GM23338 (cell line): Measurements from ENCODE around the gene MED12L. TPM values are rescaled to one million over a fixed set of nuclear protein-coding genes. Genes with fewer than 3 reads are reported as not detected.

Experiments used
- ATAC-seq: fragments of 200-7000 bp; cut with Tn5 transposase; 3 replicates; pipeline ENCODE4 v1.9.1; 2020
- DNase-seq: peaks from one replicate; pipeline ENCODE4 v3.0.0-alpha.2; 2015; ENCODE audit warnings: low spot score
- H2AFZ ChIP-seq: fragments of 200-600 bp; sonication (generic); 2 replicates; pipeline ENCODE4 v1.8.0; 2016; ENCODE audit warnings: antibody characterized with exemption, mild to moderate bottlenecking, moderate library complexity
- H3F3A ChIP-seq: fragments of 200-600 bp; sonication (generic); replicated peaks from 2 replicates; pipeline ENCODE4 v1.8.0; 2017; ENCODE audit warnings: antibody characterized with exemption, mixed run types, low read depth
- H3K27ac ChIP-seq: fragments of 200-600 bp; sonication (generic); 2 replicates; pipeline ENCODE4 v1.6.1; 2016; ENCODE audit warnings: low read depth
- H3K27me3 ChIP-seq: fragments of 200-600 bp; sonication (generic); 2 replicates; pipeline ENCODE4 v1.8.0; 2016; ENCODE audit warnings: mild to moderate bottlenecking, mixed run types, moderate library complexity; ENCODE audit not compliant: insufficient read depth
- H3K36me3 ChIP-seq: fragments of 200-600 bp; sonication (generic); 2 replicates; pipeline ENCODE4 v1.8.0; 2016; ENCODE audit warnings: mild to moderate bottlenecking; ENCODE audit not compliant: insufficient read depth
- H3K4me1 ChIP-seq: fragments of 200-600 bp; sonication (generic); 2 replicates; pipeline ENCODE4 v1.8.0; 2016; ENCODE audit warnings: mild to moderate bottlenecking, moderate library complexity; ENCODE audit not compliant: insufficient read depth
- H3K4me2 ChIP-seq: fragments of 200-600 bp; sonication (generic); 2 replicates; pipeline ENCODE4 v1.7.1; 2017; ENCODE audit warnings: mixed run types
- H3K4me3 ChIP-seq: fragments of 200-600 bp; sonication (generic); 2 replicates; pipeline ENCODE4 v1.6.1; 2016; ENCODE audit warnings: mixed run types
- H3K79me2 ChIP-seq: fragments of 200-600 bp; sonication (generic); replicated peaks from 2 replicates; pipeline ENCODE4 v1.8.0; 2017; ENCODE audit warnings: mild to moderate bottlenecking; ENCODE audit not compliant: insufficient read depth
- H3K9me2 ChIP-seq: fragments of 200-600 bp; sonication (generic); 2 replicates; pipeline ENCODE4 v1.8.0; 2017; ENCODE audit not compliant: insufficient read depth
- H4K20me1 ChIP-seq: fragments of 200-600 bp; sonication (generic); replicated peaks from 2 replicates; pipeline ENCODE4 v1.8.0; 2017; ENCODE audit warnings: mild to moderate bottlenecking; ENCODE audit not compliant: insufficient read depth
- H3K27ac Mint-ChIP-seq: 2 replicates; pipeline ENCODE4 v1.8.0; 2020; ENCODE audit warnings: inconsistent platforms, mild to moderate bottlenecking, moderate library complexity, mixed read lengths
- H3K27me3 Mint-ChIP-seq: 3 replicates; pipeline ENCODE4 v1.8.0; 2022; ENCODE audit warnings: low read depth, mild to moderate bottlenecking, moderate library complexity, mixed read lengths, inconsistent platforms; ENCODE audit not compliant: insufficient read depth, poor library complexity
- H3K36me3 Mint-ChIP-seq: 3 replicates; pipeline ENCODE4 v1.8.0; 2021; ENCODE audit warnings: low read depth, mild to moderate bottlenecking, inconsistent platforms, moderate library complexity, mixed read lengths
- H3K4me1 Mint-ChIP-seq: 3 replicates; pipeline ENCODE4 v1.8.0; 2020; ENCODE audit warnings: mild to moderate bottlenecking, inconsistent platforms, mixed read lengths
- H3K4me3 Mint-ChIP-seq: 3 replicates; pipeline ENCODE4 v1.8.0; 2021; ENCODE audit warnings: moderate library complexity, mild to moderate bottlenecking, inconsistent platforms, mixed read lengths
- H3K9me3 Mint-ChIP-seq: 3 replicates; pipeline ENCODE4 v1.8.0; 2020; ENCODE audit warnings: moderate library complexity, mild to moderate bottlenecking, inconsistent platforms, mixed read lengths
- CREB1 ChIP-seq: fragments of 250-450 bp; sonication (Bioruptor Pico); IDR thresholded peaks from 2 replicates; pipeline ENCODE4 v1.5.0; 2020; ENCODE audit warnings: low read depth, mild to moderate bottlenecking, moderate library complexity
- EZH2 ChIP-seq: fragments of 200-600 bp; sonication (generic); IDR thresholded peaks from one replicate; pipeline ENCODE4 v1.8.0; 2017; ENCODE audit warnings: antibody characterized with exemption, mild to moderate bottlenecking, low read depth; ENCODE audit not compliant: unreplicated experiment
- EZH2phosphoT487 ChIP-seq: fragments of 200-600 bp; sonication (generic); IDR thresholded peaks from one replicate; pipeline ENCODE4 v1.8.1; 2018; ENCODE audit warnings: antibody characterized with exemption; ENCODE audit not compliant: unreplicated experiment
- NANOG ChIP-seq: IDR thresholded peaks from 2 replicates; pipeline ENCODE4 v1.6.1; 2016; ENCODE audit warnings: antibody characterized with exemption, borderline replicate concordance
- POLR2AphosphoS5 ChIP-seq: IDR thresholded peaks from 2 replicates; pipeline ENCODE4 v1.6.1; 2016; ENCODE audit warnings: antibody characterized with exemption, low read depth
- STAT1 ChIP-seq: IDR thresholded peaks from one replicate; pipeline ENCODE4 v1.6.1; 2016; ENCODE audit warnings: antibody characterized with exemption; ENCODE audit not compliant: unreplicated experiment
- ZNF114 ChIP-seq: fragments of 250-450 bp; sonication (Bioruptor Pico); IDR thresholded peaks from 2 replicates; pipeline ENCODE4 v1.5.0; 2020; ENCODE audit warnings: mild to moderate bottlenecking, moderate library complexity
- ZNF331 ChIP-seq: fragments of 250-450 bp; sonication (Bioruptor Pico); IDR thresholded peaks from 2 replicates; pipeline ENCODE4 v1.5.0; 2020; ENCODE audit warnings: low read depth, mild to moderate bottlenecking, moderate library complexity
- polyA plus RNA-seq: library from polyadenylated mRNA; unstranded; fragments of >200 nt; fragmentation: Nextera tagmentation; extraction: Ambion mirVana; gene quantifications from 2 replicates; pipeline ENCODE4 v1.2.1, GENCODE V29; 2016
- total RNA-seq: library from RNA; depleted of rRNA; stranded (reverse); fragments of >200 nt; shearing (Covaris generic); gene quantifications from 2 replicates; pipeline ENCODE4 v1.2.3, GENCODE V29; 2014
- TF ChIP-seq, protein P1 (sequence below), 2 experiments: fragments of 200-600 bp in 1 of 2; sonication (generic) in 1 of 2; conservative IDR thresholded peaks; 2 replicates each; pipeline versions ENCODE4 v1.5.1 to v1.6.1; 2016 to 2017; ENCODE audit warnings: antibody characterized with exemption in 2 of 2, low read depth in 2 of 2, mild to moderate bottlenecking in 2 of 2, moderate library complexity in 1 of 2
- TF ChIP-seq, protein P2 (sequence below): fragments of 250-450 bp; sonication (Bioruptor Pico); IDR thresholded peaks from 2 replicates; pipeline ENCODE4 v1.5.0; 2020; ENCODE audit warnings: mild to moderate bottlenecking, moderate library complexity

The MED12L gene
- total and polyA plus RNA-seq, 2 experiments from 2014 or later = 5.7 to 25.0 TPM

DNA sequence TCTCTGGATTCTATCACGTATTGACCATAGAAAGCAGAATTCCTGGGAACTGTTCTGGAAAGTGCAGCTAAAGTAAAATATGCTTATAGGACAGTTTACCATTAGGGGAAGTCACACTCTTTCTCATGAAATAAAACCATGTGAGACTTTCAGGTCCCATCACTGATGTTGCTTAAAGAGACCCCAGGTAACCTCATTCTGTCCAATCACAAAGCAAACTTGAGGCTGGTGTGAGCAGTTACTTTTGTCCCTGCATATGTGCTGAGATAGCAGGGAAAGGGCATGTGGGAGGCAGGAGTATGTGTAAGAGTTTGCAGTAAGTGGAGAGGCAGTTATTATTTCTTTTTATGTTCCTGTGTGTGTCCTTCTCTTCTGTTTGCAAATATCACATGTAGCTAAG is 215.1 kb downstream of the MED12L start:
- no peak overlapping the region for H3K27ac ChIP-seq
- no peak overlapping the region for H2AFZ ChIP-seq
- H3F3A ChIP-seq = no peaks in the 10 kb centered on the region
- no peaks in the 10 kb centered on the region for H3K36me3 Mint-ChIP-seq
- ATAC-seq = no peak
- no peak for DNase-seq
- no peak overlapping the region for H3K4me2 ChIP-seq
- H3K27me3 Mint-ChIP-seq = peaks cover 2% of the 10 kb centered on the region
- H3K27ac Mint-ChIP-seq = peak overlapping the region; percentile 22; the same call in 1 of the 2 replicates
- peaks cover 44% of the 10 kb centered on the region for H3K4me1 Mint-ChIP-seq
- H3K36me3 ChIP-seq = no peaks in the 10 kb centered on the region
- TF ChIP-seq POLR2AphosphoS5 = no peak
- no peak for TF ChIP-seq EZH2phosphoT487
- H3K4me3 ChIP-seq = no peak overlapping the region
- no peaks in the 10 kb centered on the region for H3K27me3 ChIP-seq
- H3K9me2 ChIP-seq = no peaks in the 10 kb centered on the region
- no peaks in the 10 kb centered on the region for H4K20me1 ChIP-seq
- no peaks in the 10 kb centered on the region for H3K79me2 ChIP-seq
- peaks cover 14% of the 10 kb centered on the region for H3K4me1 ChIP-seq
- no peaks in the 10 kb centered on the region for H3K9me3 Mint-ChIP-seq
- no peak overlapping the region for H3K4me3 Mint-ChIP-seq

DNA sequence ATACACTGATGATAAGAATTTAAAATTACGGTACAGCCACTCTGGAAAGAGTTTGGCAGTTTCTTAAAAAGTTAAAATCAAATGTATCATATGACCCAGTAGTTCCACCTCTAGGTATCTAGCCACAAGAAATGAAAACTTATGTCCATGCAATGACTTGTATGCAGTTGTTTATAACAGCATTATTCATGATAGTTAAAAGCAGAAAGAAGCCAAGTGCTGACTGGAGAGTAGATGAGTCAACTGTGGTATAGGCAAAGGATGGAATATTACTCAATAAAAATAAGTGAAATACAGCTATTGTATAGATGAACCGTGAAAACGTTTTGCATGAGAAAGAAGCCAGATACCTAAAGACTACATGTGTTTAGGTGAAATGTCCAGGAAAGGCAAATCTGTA is 216.3 kb downstream of the MED12L start:
- Histone ChIP-seq H3F3A (no peaks in the 10 kb centered on the region), H3K4me2 (no peak overlapping the region), H3K27ac (no peak overlapping the region), H3K27me3 (no peaks in the 10 kb centered on the region), H2AFZ (no peak overlapping the region), H3K79me2 (no peaks in the 10 kb centered on the region), H3K36me3 (no peaks in the 10 kb centered on the region), H3K4me1 (peaks cover 17% of the 10 kb centered on the region), H3K4me3 (no peak overlapping the region), H3K9me2 (no peaks in the 10 kb centered on the region), H4K20me1 (no peaks in the 10 kb centered on the region)
- H3K9me3 Mint-ChIP-seq = no peaks in the 10 kb centered on the region
- no peak overlapping the region for H3K4me3 Mint-ChIP-seq
- peaks cover 2% of the 10 kb centered on the region for H3K27me3 Mint-ChIP-seq
- DNase-seq = no peak
- H3K27ac Mint-ChIP-seq = no peak overlapping the region
- H3K4me1 Mint-ChIP-seq = peaks cover 49% of the 10 kb centered on the region
- no peaks in the 10 kb centered on the region for H3K36me3 Mint-ChIP-seq
- TF ChIP-seq ZNF114 = no peak
- TF ChIP-seq CREB1 (CRISPR knock-in tag) = no peak
- no peak for TF ChIP-seq NANOG
- TF ChIP-seq STAT1 = no peak
- TF ChIP-seq ZNF331 (CRISPR knock-in tag) = no peak
- no peak for ATAC-seq

DNA sequence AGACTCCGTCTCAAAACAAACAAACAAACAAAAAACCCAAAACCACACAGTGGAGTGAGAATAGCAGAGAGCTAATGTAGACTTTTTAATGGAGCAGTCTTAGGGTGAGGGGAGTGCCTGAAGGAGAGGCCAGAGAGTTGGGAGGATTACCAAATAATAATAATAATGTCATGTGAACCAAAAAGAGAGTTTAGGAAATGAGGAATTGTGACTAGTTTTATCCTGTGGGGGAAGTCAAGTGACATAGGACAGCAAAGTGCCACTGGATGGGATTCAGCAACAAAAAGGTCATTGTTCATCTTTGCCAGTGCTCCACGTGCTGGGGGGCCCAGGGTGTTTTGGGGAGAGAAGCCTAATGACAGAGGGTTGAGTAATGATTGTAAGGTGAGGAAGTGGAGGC is 218.3 kb downstream of the MED12L start:
- Mint-ChIP-seq H3K36me3 (no peaks in the 10 kb centered on the region), H3K4me1 (peaks cover 56% of the 10 kb centered on the region), H3K9me3 (no peaks in the 10 kb centered on the region), H3K27me3 (peaks cover 2% of the 10 kb centered on the region), H3K4me3 (no peak overlapping the region; the same call in 2 of the 3 replicates), H3K27ac (no peak overlapping the region)
- H4K20me1 ChIP-seq = no peaks in the 10 kb centered on the region
- DNase-seq (no peak), ATAC-seq (no peak)
- H3K4me1 ChIP-seq = peaks cover 20% of the 10 kb centered on the region
- H3K4me3 ChIP-seq = no peak overlapping the region
- H2AFZ ChIP-seq = no peak overlapping the region
- no peaks in the 10 kb centered on the region for H3K9me2 ChIP-seq
- no peaks in the 10 kb centered on the region for H3K36me3 ChIP-seq
- no peak overlapping the region for H3K4me2 ChIP-seq
- H3F3A ChIP-seq = no peaks in the 10 kb centered on the region
- H3K79me2 ChIP-seq = no peaks in the 10 kb centered on the region
- no peak overlapping the region for H3K27ac ChIP-seq
- no peaks in the 10 kb centered on the region for H3K27me3 ChIP-seq
- TF ChIP-seq, protein P1, sequence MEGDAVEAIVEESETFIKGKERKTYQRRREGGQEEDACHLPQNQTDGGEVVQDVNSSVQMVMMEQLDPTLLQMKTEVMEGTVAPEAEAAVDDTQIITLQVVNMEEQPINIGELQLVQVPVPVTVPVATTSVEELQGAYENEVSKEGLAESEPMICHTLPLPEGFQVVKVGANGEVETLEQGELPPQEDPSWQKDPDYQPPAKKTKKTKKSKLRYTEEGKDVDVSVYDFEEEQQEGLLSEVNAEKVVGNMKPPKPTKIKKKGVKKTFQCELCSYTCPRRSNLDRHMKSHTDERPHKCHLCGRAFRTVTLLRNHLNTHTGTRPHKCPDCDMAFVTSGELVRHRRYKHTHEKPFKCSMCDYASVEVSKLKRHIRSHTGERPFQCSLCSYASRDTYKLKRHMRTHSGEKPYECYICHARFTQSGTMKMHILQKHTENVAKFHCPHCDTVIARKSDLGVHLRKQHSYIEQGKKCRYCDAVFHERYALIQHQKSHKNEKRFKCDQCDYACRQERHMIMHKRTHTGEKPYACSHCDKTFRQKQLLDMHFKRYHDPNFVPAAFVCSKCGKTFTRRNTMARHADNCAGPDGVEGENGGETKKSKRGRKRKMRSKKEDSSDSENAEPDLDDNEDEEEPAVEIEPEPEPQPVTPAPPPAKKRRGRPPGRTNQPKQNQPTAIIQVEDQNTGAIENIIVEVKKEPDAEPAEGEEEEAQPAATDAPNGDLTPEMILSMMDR (conservative IDR thresholded peaks at IDR 0.05; ENCODE audit: low read depth in 2 of 2) = no peak
- TF ChIP-seq, protein P2, sequence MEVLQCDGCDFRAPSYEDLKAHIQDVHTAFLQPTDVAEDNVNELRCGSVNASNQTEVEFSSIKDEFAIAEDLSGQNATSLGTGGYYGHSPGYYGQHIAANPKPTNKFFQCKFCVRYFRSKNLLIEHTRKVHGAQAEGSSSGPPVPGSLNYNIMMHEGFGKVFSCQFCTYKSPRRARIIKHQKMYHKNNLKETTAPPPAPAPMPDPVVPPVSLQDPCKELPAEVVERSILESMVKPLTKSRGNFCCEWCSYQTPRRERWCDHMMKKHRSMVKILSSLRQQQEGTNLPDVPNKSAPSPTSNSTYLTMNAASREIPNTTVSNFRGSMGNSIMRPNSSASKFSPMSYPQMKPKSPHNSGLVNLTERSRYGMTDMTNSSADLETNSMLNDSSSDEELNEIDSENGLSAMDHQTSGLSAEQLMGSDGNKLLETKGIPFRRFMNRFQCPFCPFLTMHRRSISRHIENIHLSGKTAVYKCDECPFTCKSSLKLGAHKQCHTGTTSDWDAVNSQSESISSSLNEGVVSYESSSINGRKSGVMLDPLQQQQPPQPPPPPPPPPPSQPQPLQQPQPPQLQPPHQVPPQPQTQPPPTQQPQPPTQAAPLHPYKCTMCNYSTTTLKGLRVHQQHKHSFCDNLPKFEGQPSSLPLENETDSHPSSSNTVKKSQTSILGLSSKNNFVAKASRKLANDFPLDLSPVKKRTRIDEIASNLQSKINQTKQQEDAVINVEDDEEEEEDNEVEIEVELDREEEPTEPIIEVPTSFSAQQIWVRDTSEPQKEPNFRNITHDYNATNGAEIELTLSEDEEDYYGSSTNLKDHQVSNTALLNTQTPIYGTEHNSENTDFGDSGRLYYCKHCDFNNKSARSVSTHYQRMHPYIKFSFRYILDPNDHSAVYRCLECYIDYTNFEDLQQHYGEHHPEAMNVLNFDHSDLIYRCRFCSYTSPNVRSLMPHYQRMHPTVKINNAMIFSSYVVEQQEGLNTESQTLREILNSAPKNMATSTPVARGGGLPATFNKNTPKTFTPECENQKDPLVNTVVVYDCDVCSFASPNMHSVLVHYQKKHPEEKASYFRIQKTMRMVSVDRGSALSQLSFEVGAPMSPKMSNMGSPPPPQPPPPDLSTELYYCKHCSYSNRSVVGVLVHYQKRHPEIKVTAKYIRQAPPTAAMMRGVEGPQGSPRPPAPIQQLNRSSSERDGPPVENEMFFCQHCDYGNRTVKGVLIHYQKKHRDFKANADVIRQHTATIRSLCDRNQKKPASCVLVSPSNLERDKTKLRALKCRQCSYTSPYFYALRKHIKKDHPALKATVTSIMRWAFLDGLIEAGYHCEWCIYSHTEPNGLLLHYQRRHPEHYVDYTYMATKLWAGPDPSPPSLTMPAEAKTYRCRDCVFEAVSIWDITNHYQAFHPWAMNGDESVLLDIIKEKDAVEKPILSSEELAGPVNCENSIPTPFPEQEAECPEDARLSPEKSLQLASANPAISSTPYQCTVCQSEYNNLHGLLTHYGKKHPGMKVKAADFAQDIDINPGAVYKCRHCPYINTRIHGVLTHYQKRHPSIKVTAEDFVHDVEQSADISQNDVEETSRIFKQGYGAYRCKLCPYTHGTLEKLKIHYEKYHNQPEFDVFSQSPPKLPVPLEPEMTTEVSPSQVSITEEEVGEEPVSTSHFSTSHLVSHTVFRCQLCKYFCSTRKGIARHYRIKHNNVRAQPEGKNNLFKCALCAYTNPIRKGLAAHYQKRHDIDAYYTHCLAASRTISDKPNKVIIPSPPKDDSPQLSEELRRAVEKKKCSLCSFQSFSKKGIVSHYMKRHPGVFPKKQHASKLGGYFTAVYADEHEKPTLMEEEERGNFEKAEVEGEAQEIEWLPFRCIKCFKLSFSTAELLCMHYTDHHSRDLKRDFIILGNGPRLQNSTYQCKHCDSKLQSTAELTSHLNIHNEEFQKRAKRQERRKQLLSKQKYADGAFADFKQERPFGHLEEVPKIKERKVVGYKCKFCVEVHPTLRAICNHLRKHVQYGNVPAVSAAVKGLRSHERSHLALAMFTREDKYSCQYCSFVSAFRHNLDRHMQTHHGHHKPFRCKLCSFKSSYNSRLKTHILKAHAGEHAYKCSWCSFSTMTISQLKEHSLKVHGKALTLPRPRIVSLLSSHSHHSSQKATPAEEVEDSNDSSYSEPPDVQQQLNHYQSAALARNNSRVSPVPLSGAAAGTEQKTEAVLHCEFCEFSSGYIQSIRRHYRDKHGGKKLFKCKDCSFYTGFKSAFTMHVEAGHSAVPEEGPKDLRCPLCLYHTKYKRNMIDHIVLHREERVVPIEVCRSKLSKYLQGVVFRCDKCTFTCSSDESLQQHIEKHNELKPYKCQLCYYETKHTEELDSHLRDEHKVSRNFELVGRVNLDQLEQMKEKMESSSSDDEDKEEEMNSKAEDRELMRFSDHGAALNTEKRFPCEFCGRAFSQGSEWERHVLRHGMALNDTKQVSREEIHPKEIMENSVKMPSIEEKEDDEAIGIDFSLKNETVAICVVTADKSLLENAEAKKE (CRISPR knock-in tag) = no peak
- no peak for TF ChIP-seq CREB1 (CRISPR knock-in tag)
- no peak for TF ChIP-seq EZH2
- TF ChIP-seq EZH2phosphoT487 = no peak
- TF ChIP-seq STAT1 = no peak
- TF ChIP-seq POLR2AphosphoS5 = no peak
